GM23248 (cell line): ENCODE results near the gene PC.

ENCODE experiments used
- EZH2 ChIP-seq: fragments of 200-600 bp; sonication (generic); IDR thresholded peaks from 2 replicates; pipeline ENCODE4 v1.6.1; 2018; ENCODE audit warnings: antibody characterized with exemption, mild to moderate bottlenecking; ENCODE audit not compliant: insufficient read depth, poor library complexity, severe bottlenecking
- EZH2phosphoT487 ChIP-seq: fragments of 200-600 bp; sonication (generic); IDR thresholded peaks from 2 replicates; pipeline ENCODE4 v1.6.1; 2018; ENCODE audit warnings: antibody characterized with exemption, moderate library complexity, mild to moderate bottlenecking, low read depth; ENCODE audit not compliant: insufficient read depth

GRCh38 chr11:67007126-67007525 lies 48.9 kb upstream of the PC start:
- no peak for TF ChIP-seq EZH2phosphoT487
- TF ChIP-seq EZH2: no peak
